HG02970 (cell line): Measurements from ENCODE around the gene TCF4.

Experiments
- ATAC-seq: cut with Tn5 transposase; IDR thresholded peaks from one replicate; pipeline ENCODE4 v1.9.1; 2021; ENCODE audit warnings: mild to moderate bottlenecking, moderate library complexity, moderate number of reproducible peaks; ENCODE audit not compliant: unreplicated experiment, low FRiP score

Gene TCF4

DNA sequence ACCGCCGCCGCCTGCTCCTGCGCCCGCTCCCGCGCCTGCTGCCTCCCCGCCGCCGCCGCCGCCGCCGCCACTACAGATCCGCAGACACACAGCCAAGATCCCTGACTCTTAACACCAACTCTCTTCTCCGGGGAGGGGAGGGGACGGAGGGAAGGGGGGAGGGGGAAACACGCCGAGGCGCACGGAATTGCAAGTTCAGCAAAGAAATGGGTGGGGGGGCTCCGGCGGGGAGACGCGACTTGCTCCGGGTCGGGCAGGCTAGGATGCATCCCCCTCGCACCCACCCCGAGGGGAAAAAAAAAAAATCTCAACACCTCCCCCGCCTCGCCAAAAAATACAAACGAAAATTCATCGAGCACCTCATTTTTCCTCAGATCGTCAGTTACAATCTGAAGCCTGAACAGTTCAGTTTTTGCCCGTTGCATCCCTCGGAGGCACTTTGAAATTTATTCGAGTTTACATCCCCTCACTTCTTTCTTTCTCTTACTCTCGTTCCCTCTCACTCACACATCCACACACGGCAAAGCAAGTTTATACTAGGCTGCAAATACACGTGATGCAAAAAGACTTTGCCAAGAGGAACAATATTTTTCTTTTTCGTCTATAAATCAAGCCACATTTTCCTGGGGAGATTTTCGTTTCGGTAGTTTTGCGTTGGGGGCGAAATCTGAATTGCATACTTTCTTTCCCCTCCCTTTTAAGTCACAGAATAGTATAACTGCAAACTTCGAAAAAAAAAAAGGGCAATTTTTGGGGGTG lies at the start of gene TCF4:
Gene TCF4 (minus strand): TSS at position 82 of the 759 bp plus-strand sequence. CDS start 1,076 bp downstream, outside the sequence.
- ATAC-seq = no peak

DNA sequence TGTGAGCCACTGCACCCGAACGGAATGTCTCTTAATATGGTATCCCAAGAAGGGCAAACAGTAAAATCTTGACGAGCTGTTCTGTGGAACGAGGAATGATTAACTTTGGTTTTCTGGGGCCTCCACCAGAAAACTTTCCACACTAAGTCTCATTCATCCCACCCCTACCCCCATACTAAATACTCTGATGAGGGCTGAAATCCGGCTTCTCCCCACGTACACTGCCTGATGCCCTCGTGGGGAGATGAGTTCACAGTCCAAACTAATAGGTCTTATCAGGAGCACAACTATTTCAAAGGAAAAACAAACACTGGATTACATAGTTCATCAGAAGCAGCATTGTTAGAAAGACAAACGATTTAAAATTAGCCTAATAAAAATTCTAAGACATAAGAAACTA lies 49.2 kb upstream of the TCF4 start:
- ATAC-seq = no peak

DNA sequence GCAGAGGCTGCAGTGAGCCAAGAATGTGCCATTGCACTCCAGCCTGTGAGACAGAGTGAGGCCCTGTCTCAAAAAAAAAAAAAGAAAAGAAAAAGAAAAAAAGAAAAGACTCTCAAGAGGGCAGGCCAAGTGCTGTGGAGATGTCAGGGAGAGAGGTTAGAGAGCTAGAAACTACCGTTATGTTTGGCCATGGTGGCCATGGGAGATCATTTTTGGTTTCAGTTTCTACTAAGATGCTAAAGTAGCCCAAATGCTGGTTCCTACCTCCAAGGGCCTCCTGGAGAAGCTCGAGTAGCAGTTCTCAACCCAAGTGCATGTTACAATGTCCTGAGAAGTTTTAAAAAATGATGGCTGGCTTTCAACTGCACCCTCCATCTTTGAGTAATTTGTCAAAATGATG lies 47.4 kb upstream of the TCF4 start:
- ATAC-seq = no peak

DNA sequence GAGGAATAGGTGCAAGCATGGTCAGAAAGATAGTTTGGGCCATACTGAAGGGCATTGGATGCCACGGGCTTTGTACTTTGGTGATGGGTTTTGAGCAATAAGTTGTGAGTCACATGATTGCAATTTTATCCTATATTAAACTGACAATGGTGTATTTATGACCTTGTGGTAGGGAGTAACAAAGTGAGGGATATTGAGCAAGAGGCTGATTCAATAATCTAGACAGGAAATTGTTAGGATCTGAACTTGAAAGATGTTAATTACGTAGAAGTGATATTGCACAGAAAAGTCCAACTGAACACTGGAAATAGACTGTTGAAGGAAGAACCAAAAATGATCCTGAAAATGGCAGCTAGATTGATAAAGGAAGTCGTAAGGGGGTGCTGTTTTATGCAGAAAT lies 46.6 kb upstream of the TCF4 start:
- ATAC-seq = no peak

DNA sequence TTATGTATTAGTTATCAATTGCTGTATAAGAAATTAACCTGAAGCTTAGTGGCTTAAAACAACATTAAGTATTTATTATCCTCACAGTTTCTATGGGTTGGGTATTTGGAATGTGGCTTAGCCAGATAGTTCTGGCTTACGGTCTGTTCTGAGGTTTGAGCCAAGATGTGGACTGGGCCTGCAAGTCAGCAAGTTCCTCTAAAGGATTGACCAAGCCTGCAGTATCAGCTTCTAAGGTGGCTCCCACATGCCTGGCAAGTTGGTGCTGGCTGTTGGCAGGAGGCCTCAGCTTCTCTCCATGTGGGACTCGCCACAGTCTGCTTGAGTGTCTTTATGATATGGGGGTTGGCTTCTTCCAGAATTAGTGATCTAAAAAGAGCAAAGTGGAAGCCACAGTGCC lies 45.0 kb upstream of the TCF4 start:
- ATAC-seq = no peak

DNA sequence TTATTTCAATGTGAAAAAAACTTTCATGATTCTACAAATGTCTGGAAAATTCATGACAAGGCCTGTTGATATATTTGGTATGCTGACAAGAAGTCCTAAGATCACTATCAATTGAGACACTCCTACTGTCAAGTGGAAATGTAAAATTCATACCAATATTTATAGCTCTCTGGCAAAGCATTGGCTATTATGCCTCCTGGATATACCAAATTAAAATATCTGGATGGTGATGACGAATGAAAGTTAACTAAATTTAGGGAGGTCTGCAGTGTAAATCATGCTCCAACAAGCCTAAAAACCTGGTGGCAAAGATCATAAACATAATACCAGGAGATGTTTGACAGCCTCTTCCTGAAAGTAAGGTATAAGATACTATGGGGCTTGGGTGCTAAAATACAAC lies 41.1 kb upstream of the TCF4 start:
- no peak for ATAC-seq

DNA sequence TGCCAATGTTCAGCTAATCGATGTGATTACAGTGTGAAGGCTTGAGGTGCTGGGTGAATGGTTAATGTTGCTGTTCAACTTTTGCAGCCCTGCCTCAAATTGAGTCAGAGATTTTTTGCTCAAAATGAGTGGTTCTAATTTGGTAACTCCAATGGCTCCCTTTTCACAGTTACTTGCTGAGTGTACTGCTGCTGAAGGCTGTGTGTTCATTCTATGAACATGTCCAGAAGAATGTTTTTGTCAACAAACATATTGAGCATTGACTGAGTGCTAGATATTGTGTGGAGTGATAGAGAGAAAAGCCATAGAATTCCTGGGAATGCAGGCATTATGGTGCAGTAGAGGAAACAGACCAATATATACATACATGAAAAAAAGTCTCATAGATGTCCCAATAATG lies 39.0 kb upstream of the TCF4 start:
- no peak for ATAC-seq

DNA sequence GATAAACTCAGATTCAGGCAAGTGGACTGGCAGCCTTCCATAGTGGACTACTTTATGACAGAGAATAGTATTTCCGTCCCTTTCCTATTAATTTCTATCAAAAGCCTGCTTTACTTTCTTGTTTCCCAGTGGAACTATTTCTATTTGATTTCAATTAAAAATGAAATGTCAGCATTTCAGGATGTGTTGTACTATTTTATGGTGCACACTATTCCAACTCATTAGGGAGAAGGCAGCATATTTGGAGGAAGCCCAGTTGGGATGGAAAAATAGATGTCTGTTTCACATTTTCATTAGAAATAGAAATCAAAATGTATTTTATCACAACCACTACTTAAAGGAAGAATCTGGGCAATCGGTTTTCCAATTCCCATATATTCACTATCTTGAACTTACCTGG lies 37.9 kb upstream of the TCF4 start:
- ATAC-seq = no peak

DNA sequence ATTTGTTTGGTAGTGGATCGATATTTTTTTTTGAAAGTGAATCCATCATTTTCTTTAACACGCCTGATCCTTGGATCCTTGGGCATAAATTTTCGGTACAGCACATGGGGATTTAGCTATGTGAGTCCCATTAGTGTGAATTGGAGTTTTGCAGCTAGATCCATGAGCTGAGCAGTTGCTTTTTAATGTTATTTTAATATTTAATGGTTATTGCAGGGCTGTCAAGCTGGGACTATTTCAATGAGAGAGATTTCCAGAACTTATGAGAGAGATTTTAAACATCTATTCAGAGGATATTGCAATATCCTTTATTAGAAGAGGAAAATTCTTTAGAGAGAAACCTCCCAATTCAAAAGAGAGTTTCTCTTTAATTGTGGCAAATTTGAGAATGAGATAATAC lies 35.6 kb upstream of the TCF4 start:
- ATAC-seq = no peak

DNA sequence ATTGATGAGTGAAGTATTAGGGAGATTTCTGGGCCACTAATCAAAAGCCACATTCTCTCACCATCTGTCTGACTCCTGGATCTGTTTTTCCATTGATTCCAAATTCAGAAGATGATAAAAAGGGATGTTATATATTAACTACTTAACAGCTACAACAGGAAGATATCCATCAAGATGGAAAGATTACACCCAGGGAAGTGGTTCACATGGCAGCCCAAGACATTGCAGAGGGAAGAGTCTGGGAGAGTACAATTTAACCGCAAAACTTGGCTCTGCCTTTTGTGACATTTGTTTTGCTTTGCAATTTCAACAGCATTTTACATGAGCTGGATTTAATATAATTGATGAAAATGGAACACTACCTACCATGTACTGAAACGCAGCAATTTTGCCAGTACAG lies 22.5 kb upstream of the TCF4 start:
- ATAC-seq = no peak

DNA sequence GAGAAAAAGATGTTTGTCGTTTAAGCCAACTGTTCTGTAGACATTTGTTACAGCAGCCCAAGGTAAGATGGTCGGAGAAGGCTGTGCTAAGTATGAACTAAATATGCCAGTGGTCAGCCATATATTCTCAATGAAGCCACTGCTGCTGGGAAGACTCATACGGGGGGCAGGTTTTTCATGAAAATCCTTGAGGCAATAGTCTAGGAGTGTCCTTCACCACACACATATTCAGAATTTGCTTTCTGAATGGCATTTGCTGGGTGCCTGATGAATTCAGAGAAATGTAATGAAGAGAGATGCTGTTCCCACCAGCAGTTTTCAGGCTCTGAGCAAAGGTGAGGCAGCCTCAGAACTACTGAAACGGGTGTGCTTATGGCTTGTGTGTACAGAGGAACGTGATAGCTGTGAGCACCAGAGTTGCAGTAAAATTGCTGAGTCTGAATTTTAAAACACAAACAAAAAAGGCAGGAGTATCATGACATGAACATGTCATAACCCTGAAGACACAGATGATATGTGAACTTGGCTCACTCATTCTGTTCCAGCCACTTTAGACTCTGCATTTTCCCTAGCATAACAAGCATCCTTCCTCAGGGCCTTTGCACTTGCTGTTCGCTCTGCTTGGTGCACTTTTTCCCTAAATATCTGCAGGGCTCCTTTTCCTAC lies 21.3 kb upstream of the TCF4 start:
- ATAC-seq = no peak

DNA sequence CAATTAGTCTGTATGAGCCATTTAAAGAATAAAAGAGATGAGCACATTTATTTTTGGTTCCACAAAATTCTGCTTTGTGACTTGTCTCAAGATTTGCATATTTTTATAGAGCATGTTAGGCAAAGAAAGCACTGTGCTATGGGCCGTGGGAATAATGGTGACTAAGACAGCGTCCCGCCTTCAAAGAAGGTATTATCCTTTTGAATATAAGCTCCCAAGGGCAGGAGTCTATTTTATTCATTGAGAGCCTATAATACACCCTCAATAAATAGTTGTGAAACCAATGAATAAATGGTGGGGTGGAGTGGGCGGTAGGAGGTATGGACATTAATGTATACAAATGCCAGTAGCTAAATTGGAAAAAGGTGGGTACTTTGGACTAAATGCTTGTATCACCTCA lies 20.5 kb upstream of the TCF4 start:
- ATAC-seq = no peak

DNA sequence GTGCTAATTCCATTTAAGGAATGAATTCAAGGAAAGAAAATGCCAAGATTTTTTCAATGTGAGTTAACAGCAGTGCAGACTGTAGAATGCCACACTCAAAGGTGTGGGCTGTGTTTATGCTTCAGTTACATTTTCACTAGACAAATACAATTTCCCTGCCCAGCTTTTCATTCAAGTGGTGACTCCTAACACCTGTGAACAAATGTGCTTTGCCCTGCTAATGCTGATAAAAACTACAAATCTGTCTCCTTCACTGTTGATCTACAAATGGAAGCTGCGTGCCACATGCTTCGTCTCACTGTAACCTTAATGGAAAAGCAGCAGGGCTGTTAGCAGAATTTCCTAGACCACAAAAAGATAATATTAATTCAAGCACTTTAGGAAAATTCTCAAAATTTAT lies 19.8 kb upstream of the TCF4 start:
- no peak for ATAC-seq

DNA sequence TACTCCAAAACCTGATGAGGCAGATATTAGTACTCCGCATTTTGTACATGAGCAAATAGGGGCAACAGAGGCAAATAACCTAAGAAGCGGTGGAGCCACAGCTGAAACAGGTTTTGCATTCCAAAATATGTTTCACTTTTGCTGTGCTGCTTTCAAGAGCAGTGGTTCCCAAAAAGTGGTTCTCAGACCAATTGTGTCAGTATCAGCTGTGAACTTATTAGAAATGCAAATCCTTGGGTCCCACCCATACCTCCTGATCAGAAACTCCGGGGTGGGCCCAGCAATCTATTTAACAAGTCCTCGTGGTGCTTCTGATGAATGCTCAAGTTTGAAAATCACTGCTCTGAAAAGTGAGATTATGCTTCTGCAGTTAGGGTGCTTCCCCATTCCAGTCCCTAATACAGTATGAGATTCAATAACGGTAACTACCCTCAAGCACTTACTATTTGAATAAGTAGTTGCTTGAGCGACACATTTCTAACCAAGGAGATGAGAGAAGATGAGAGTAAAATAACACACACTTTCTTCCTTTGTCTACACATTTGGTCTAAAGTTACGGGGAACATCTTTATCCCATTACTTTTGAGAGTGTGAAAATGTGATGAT lies 17.8 kb upstream of the TCF4 start:
- ATAC-seq = peak; percentile 71

DNA sequence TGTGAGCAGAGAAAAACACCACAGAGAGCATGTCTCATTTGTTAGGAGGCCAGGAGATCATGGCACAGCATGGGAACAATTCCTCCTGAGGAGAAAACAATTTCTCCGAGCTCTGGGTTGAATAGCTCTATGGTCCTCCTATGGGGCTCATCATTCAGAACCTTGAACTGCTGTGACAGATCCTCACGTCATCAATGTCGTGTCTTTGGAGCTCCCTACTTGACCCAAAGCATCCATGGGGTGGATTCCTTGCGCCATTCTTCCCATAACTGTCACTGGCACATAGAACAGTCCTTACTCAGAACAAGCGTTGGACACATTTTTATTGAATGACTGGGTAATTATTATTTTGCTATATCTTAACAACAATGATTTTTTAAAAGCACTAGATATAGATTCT lies 15.8 kb upstream of the TCF4 start:
- ATAC-seq = no peak

DNA sequence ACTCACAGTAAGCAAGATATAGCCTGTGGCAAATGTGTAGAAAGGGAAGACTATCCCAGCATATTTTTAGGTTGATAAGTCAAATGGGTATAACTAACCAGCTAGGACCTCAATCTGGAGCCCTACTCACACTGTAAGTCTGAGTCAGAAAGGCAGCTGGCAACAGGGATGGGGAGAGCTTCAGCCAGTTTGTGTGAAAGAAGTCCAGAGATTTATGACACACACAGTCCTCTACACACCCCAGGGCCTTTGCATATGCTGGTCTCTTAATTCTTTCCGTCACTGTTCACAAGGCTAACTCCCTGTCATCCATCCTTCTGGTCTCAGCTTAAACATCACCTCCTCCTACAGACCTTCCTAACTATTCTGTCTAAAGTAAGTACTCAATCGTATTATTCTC lies 5.9 kb upstream of the TCF4 start:
- no peak for ATAC-seq

DNA sequence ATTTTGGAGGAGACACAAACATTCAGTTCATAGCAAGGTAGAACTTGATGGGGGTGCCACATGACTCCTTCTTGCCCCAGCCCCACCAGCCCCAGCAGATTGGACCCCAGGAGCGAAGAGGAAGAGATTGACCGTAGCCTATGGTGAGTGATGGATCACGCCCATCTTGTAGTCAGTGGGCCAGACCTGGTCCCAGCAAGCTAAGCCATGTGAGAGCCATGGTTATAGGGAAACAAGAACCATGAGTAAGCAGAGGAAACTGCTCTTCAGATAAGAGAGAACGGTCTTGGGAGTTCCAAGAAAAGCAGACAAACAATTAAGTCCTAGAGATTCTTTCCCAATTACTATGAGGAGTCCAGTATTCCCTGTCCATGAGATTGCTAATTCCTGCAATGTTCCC lies 4.6 kb upstream of the TCF4 start:
- no peak for ATAC-seq

DNA sequence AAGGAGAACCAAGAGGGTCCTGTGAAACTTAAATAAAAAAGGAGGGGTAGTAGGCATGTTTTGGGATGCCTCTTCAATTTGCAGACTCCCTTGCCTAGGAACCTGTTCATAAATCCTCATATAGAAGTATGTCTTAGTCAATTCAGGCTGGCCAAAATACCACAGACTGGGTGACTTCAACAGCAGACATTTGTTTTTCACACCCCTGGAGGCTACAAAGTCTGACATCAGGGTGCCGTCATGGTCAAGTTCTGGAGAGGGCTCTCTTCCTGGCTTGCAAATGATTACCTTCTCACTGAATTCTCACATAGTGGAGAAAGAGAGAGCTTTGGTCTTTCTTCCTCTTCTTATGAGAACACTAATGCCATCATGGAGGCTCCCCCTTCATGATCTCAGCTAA lies 4.1 kb upstream of the TCF4 start:
- ATAC-seq = no peak

DNA sequence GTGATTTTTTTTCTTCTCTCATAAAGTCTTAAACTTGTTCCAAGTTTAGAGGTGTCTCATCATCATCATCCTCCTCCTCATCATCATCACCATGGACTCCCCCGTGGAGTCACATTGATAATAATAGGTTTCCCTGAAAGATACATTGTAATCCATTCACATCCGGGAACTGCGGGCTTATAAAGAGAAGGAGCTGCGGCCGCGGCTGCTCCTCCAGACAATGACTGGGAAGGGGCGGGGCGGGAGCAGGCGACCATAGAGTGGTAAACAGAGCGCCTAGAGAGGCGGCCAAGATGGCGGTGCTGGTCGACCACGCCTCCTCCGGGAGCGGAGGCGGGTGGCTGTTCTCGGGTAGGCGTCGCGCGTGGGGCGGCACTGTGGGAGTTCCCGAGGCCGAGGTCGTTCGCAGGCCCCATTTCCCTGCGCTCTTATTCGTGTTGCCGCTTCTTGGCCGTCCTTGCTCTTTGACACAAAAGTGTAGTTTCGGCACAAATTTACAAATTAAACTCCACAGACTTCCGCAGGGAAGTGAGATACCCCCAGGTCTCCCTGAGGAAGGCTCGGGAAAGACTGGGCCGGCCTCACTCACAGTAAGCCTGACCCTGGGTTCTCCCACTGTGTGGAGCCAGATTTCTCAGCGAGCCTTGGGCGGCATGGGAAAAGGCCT lies 1.8 kb upstream of the TCF4 start:
- peak; percentile 87 for ATAC-seq

DNA sequence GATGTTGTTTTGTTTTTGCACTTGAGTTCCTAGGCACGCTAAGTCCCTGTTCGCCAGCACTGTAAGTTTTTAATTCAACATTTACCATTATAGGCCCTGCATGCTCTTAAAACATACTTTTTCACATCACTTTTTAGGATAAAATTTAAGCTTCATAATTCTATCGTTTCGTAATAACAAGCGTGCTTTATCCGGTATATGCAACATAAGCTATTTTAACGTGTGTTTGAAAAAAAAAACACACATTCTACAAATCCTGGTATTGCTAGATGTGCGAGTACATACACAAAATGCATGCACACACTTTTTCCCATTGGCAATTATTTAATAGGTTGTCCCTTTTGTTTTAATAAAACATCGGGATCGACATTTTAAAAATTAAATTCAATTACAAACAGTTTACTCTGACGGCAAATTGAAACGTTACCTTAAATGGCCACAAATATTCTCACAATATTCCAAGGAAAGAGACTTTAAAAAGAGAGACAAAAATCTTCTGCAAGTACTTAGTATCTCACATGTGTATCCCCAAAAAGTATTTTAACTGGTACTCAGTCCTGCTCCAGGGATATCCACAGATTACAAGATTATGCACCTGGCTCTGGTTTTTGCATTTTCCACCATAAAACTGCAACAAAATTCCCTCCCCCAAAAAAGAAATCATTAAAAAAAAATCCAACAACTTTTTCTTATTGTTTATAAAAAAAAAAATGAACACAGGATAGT lies 1.0 kb upstream of the TCF4 start:
- no peak for ATAC-seq
